Fibroblast of skin of scalp (primary cell): ENCODE data around the gene PASD1.

Experiments used
- DNase-seq: peaks from one replicate; pipeline ENCODE4 v3.0.0-alpha.2; 2013

Gene PASD1

GRCh38 chrX:151631822-151632221, 68.3 kb downstream of the PASD1 start:
- no peak for DNase-seq

- DNase-seq: no peak
These were observed 69.7 kb downstream of the PASD1 start for GRCh38 chrX:151633157-151633556.

- no peak for DNase-seq
These were observed 71.5 kb downstream of the PASD1 start for GRCh38 chrX:151634937-151635336.

- no peak for DNase-seq
These were observed 78.1 kb downstream of the PASD1 start for GRCh38 chrX:151641564-151641963.

GRCh38 chrX:151675121-151675746, 111.8 kb downstream of the PASD1 start:
- DNase-seq: no peak

GRCh38 chrX:151676196-151676595, 112.7 kb downstream of the PASD1 start:
- no peak for DNase-seq

- no peak for DNase-seq
These were observed 116.4 kb downstream of the PASD1 start for GRCh38 chrX:151679798-151680402.

GRCh38 chrX:151680805-151681204, 117.3 kb downstream of the PASD1 start:
- peak; percentile 24 for DNase-seq

- no peak for DNase-seq
These were observed 124.2 kb downstream of the PASD1 start for GRCh38 chrX:151687635-151688034.

- DNase-seq: no peak
These were observed 125.2 kb downstream of the PASD1 start for GRCh38 chrX:151688695-151689094.

GRCh38 chrX:151692825-151693224, 129.3 kb downstream of the PASD1 start:
- no peak for DNase-seq

- DNase-seq: no peak
These were observed 130.6 kb downstream of the PASD1 start for GRCh38 chrX:151694121-151694520.

- no peak for DNase-seq
These were observed 131.4 kb downstream of the PASD1 start, which contains the start of gene PRRG3 for GRCh38 chrX:151694661-151695582. PRRG3 (plus strand) TSS chrX:151695458; CDS start chrX:151698815, 3,357 bp downstream.

- DNase-seq: no peak
These were observed 132.3 kb downstream of the PASD1 start for GRCh38 chrX:151695583-151696340.

GRCh38 chrX:151697082-151697481, 133.6 kb downstream of the PASD1 start:
- peak; percentile 8 for DNase-seq

GRCh38 chrX:151697522-151697921, 134.0 kb downstream of the PASD1 start:
- DNase-seq: peak; percentile 91

GRCh38 chrX:151698485-151698884, 135.0 kb downstream of the PASD1 start:
- no peak for DNase-seq

- DNase-seq: no peak
These were observed 136.3 kb downstream of the PASD1 start for GRCh38 chrX:151699746-151700145.

- DNase-seq: no peak
These were observed 137.1 kb downstream of the PASD1 start for GRCh38 chrX:151700581-151700980.

GRCh38 chrX:151701071-151701470, 137.6 kb downstream of the PASD1 start:
- no peak for DNase-seq

- DNase-seq: no peak
These were observed 138.1 kb downstream of the PASD1 start for GRCh38 chrX:151701531-151701930.

GRCh38 chrX:151702026-151702714, 138.7 kb downstream of the PASD1 start:
- peak; percentile 51 for DNase-seq
